H1 (cell line): ENCODE data around the gene SMYD3. TPM values are rescaled to one million over a fixed set of nuclear protein-coding genes. Genes with fewer than 3 reads are reported as not detected.

ENCODE experiments used
- CTCF ChIA-PET: fragments of 300-600 bp; sonication (Branson Sonifier 250); formaldehyde crosslinking; loops from one replicate; lab custom pipeline; 2021; ENCODE audit not compliant: partially characterized antibody; lab: Charles Lee
- POLR2A ChIA-PET: fragments of 300-600 bp; sonication (Branson Sonifier 250); formaldehyde crosslinking; loops from one replicate; lab custom pipeline; 2021; ENCODE audit warnings: inconsistent platforms; ENCODE audit not compliant: partially characterized antibody; lab: Charles Lee
- DNase-seq, 2 experiments: peaks; one replicate each; pipeline versions ENCODE4 v3.0.0 to v3.0.0-alpha.2; 2010 to 2022; ENCODE audit warnings: low spot score in 2 of 2, low read depth in 1 of 2, mixed read lengths in 1 of 2
- FAIRE-seq: peaks from 2 replicates; lab custom pipeline; 2011; peaks lifted over from hg19 to GRCh38; lab: Jason Lieb, UNC
- H2AFZ ChIP-seq: 2 replicates; pipeline ENCODE4 v1.8.1; 2012; ENCODE audit warnings: low read length, inconsistent platforms
- H2AK5ac ChIP-seq: 2 replicates; pipeline ENCODE4 v1.6.1; 2013; ENCODE audit warnings: low read depth, low read length
- H2BK120ac ChIP-seq: replicated peaks from 2 replicates; pipeline ENCODE3; 2013; ENCODE audit warnings: low read depth, low read length, inconsistent platforms
- H2BK12ac ChIP-seq: 2 replicates; pipeline ENCODE4 v1.6.1; 2013; ENCODE audit warnings: low read depth, low read length
- H2BK15ac ChIP-seq: 2 replicates; pipeline ENCODE4 v1.6.1; 2013; ENCODE audit warnings: low read length
- H2BK20ac ChIP-seq: 2 replicates; pipeline ENCODE4 v1.6.1; 2013; ENCODE audit warnings: low read length
- H2BK5ac ChIP-seq: 2 replicates; pipeline ENCODE4 v1.6.1; 2013; ENCODE audit warnings: low read depth, low read length
- H3K14ac ChIP-seq: 2 replicates; pipeline ENCODE4 v1.6.1; 2013; ENCODE audit warnings: inconsistent platforms; ENCODE audit not compliant: insufficient read length
- H3K18ac ChIP-seq: 2 replicates; pipeline ENCODE4 v1.6.1; 2013; ENCODE audit warnings: low read length; ENCODE audit errors: extremely low read depth
- H3K23ac ChIP-seq: 2 replicates; pipeline ENCODE4 v1.6.1; 2013; ENCODE audit warnings: inconsistent platforms; ENCODE audit not compliant: insufficient read length
- H3K23me2 ChIP-seq: 2 replicates; pipeline ENCODE4 v1.6.1; 2013; ENCODE audit warnings: low read depth, low read length
- H3K27ac ChIP-seq: 2 replicates; pipeline ENCODE4 v1.6.1; 2011; ENCODE audit warnings: low read depth, low read length, inconsistent platforms
- H3K27me3 ChIP-seq, 4 experiments: replicated peaks in 1 of 4; 1 replicate in 1 of 4; 2 replicates in 3 of 4; pipeline versions ENCODE4 v1.6.1 to v1.8.1; 2011 to 2013; ENCODE audit warnings: low read length in 3 of 4, mild to moderate bottlenecking in 3 of 4, inconsistent platforms in 2 of 4, mixed read lengths in 2 of 4, moderate library complexity in 1 of 4; ENCODE audit not compliant: control insufficient read depth in 3 of 4, insufficient read depth in 3 of 4; ENCODE audit errors: extremely low read depth in 1 of 4
- H3K36me3 ChIP-seq, 4 experiments: 2 replicates each; pipeline versions ENCODE4 v1.6.1 to v1.8.1; 2011 to 2013; ENCODE audit warnings: mild to moderate bottlenecking in 4 of 4, low read length in 3 of 4, moderate library complexity in 2 of 4, control low read depth in 1 of 4, inconsistent platforms in 1 of 4; ENCODE audit not compliant: insufficient read depth in 4 of 4, control insufficient read depth in 2 of 4
- H3K4ac ChIP-seq: replicated peaks from 2 replicates; pipeline ENCODE3; 2013; ENCODE audit warnings: low read length, low read depth, mixed read lengths, inconsistent platforms; ENCODE audit not compliant: insufficient read length
- H3K4me1 ChIP-seq, 4 experiments: replicated peaks in 1 of 4; 1 replicate in 1 of 4; 2 replicates in 3 of 4; pipeline versions ENCODE4 v1.6.1 to v1.8.1; 2011 to 2013; ENCODE audit warnings: low read length in 3 of 4, inconsistent platforms in 2 of 4, mixed read lengths in 1 of 4; ENCODE audit not compliant: insufficient read depth in 4 of 4, control insufficient read depth in 3 of 4
- H3K4me2 ChIP-seq, 2 experiments: 2 replicates each; pipeline versions ENCODE4 v1.6.1 to v1.8.1; 2011 to 2013; ENCODE audit warnings: low read depth in 2 of 2, low read length in 2 of 2, control low read depth in 1 of 2, inconsistent platforms in 1 of 2, mild to moderate bottlenecking in 1 of 2; ENCODE audit not compliant: insufficient read depth in 1 of 2
- H3K4me3 ChIP-seq, 4 experiments: fragments of 200-600, 300-600 bp in 1 of 4; sonication (generic), shearing (Covaris generic), sonication (Bioruptor Twin) in 1 of 4; 2 replicates each; pipeline versions ENCODE4 v1.5.1 to v1.8.1; 2011 to 2016; ENCODE audit warnings: low read length in 4 of 4, low read depth in 3 of 4, control low read depth in 2 of 4, inconsistent platforms in 2 of 4, mild to moderate bottlenecking in 2 of 4, mixed read lengths in 1 of 4, moderate library complexity in 1 of 4; ENCODE audit not compliant: insufficient read depth in 2 of 4; ENCODE audit errors: extremely low read depth in 1 of 4
- H3K56ac ChIP-seq: replicated peaks from 2 replicates; pipeline ENCODE3; 2013; ENCODE audit warnings: low read depth, mild to moderate bottlenecking, mixed read lengths, low read length, inconsistent platforms; ENCODE audit not compliant: insufficient read length
- H3K79me1 ChIP-seq: 2 replicates; pipeline ENCODE4 v1.6.1; 2013; ENCODE audit warnings: low read depth, low read length, control low read depth
- H3K79me2 ChIP-seq, 2 experiments: 2 replicates each; pipeline versions ENCODE4 v1.6.1 to v1.8.1; 2012 to 2013; ENCODE audit warnings: low read length in 2 of 2, mild to moderate bottlenecking in 2 of 2, inconsistent platforms in 1 of 2; ENCODE audit not compliant: insufficient read depth in 2 of 2, control insufficient read depth in 1 of 2
- H3K9ac ChIP-seq, 4 experiments: replicated peaks in 1 of 4; 1 replicate in 1 of 4; 2 replicates in 3 of 4; pipeline versions ENCODE4 v1.6.1 to v1.8.1; 2011 to 2013; ENCODE audit warnings: low read depth in 3 of 4, low read length in 3 of 4, control low read depth in 2 of 4, mild to moderate bottlenecking in 2 of 4, moderate library complexity in 2 of 4, inconsistent platforms in 1 of 4; ENCODE audit errors: extremely low read depth in 1 of 4
- H3K9me3 ChIP-seq, 2 experiments: 2 replicates each; pipeline versions ENCODE4 v1.6.1 to v1.8.1; 2012 to 2013; ENCODE audit warnings: mild to moderate bottlenecking in 2 of 2, moderate library complexity in 2 of 2, control low read depth in 1 of 2, inconsistent platforms in 1 of 2, low read depth in 1 of 2, low read length in 1 of 2, mixed read lengths in 1 of 2; ENCODE audit not compliant: insufficient read depth in 2 of 2
- H4K20me1 ChIP-seq, 2 experiments: replicated peaks in 1 of 2; 2 replicates each; pipeline versions ENCODE3 to v1.8.1; 2011 to 2013; ENCODE audit warnings: inconsistent platforms in 2 of 2, low read length in 2 of 2, mild to moderate bottlenecking in 1 of 2; ENCODE audit not compliant: insufficient read depth in 2 of 2, control insufficient read depth in 1 of 2
- H4K5ac ChIP-seq: 2 replicates; pipeline ENCODE4 v1.6.1; 2013; ENCODE audit warnings: low read length, low read depth, mixed read lengths, inconsistent platforms; ENCODE audit not compliant: insufficient read length
- H4K8ac ChIP-seq: 2 replicates; pipeline ENCODE4 v1.8.0; 2013; ENCODE audit warnings: mild to moderate bottlenecking, moderate library complexity, low read length, inconsistent platforms; ENCODE audit not compliant: insufficient read depth; ENCODE audit errors: extremely low read depth
- H4K91ac ChIP-seq: replicated peaks from 2 replicates; pipeline ENCODE3; 2013; ENCODE audit warnings: low read length, mixed read lengths, inconsistent platforms; ENCODE audit not compliant: insufficient read length
- TAF1 ChIP-seq: IDR thresholded peaks from 2 replicates; pipeline ENCODE4 v1.6.1; 2011; ENCODE audit warnings: mild to moderate bottlenecking, low read depth, low read length
- WGBS, 2 experiments: shearing (Covaris generic) in 1 of 2; methylation state at CpG; one replicate each; pipeline versions ENCODE4 v1.1.6 to v1.1.7; 2013 to 2015; ENCODE audit warnings: low lambda C conversion rate in 2 of 2, mixed read lengths in 2 of 2, inconsistent platforms in 1 of 2, low coverage in 1 of 2, missing lambda C conversion rate in 1 of 2; ENCODE audit not compliant: insufficient replicate concordance in 2 of 2, insufficient coverage in 1 of 2, insufficient read length in 1 of 2; ENCODE audit errors: extremely low coverage in 1 of 2, missing lambda C conversion rate in 1 of 2; 5-methylcytosine and 5-hydroxymethylcytosine counted together
- polyA plus RNA-seq, 7 experiments: library from polyadenylated mRNA; depleted of rRNA in 3 of 7; stranded (reverse) in 5 of 7; unstranded in 2 of 7; fragments of >200 nt in 5 of 7; fragments of 200-250 nt in 2 of 7; gene quantifications; 1 replicate in 5 of 7; 2 replicates in 1 of 7; 4 replicates in 1 of 7; pipeline versions ENCODE4 v1.2.1 to v1.2.3, GENCODE V29; 2011 to 2013; ENCODE audit warnings: missing spikeins in 2 of 7, mixed read lengths in 2 of 7
- total RNA-seq: library from RNA; stranded (reverse); fragmentation: NEBNext Ultra II Directional; extraction: Animal tissue kit (Norgen Biotek cat#: 25700); gene quantifications from 2 replicates; pipeline ENCODE4 v1.2.1, GENCODE V29; 2021

SMYD3 gene
- total and polyA plus RNA-seq, 2 of the 8 experiments (the other 6 are each of a cell fraction or from before 2014, with no cell fraction given) = 17.3 to 25.4 TPM

- POLR2A ChIA-PET = no interaction called here
- DNase-seq = no peak
- Histone ChIP-seq H4K8ac (no peak overlapping the region), H3K14ac (no peak overlapping the region), H3K4me3 (no peak overlapping the region), H3K23ac (no peak overlapping the region), H2AK5ac (no peak overlapping the region), H2BK20ac (no peak overlapping the region), H3K23me2 (no peaks in the 10 kb centered on the region), H2BK15ac (no peak overlapping the region), H4K91ac (no peak overlapping the region), H3K4me1 (peaks cover 0 to 5% (median 2%) of the 10 kb centered on the region in 4 experiments; a peak in 2 of 7 replicates), H2BK120ac (no peak overlapping the region), H4K20me1 (no peaks in the 10 kb centered on the region), H2BK12ac (peak overlapping the region; percentile 68; the same call in 1 of the 2 replicates), H3K4ac (no peak overlapping the region)
- no peak for FAIRE-seq
- 94% methylated on average over 7 of the region's 7 CpGs; no CpG with 5 or more reads in 1 of the 2 experiments for WGBS, 2 experiments
- TF ChIP-seq TAF1 = no peak
- TF ChIP-seq, all 59 proteins: peak for 0
- H3K36me3 ChIP-seq = no peaks in the 10 kb centered on the region
- H2AFZ ChIP-seq = no peak overlapping the region
- H3K56ac ChIP-seq = no peak overlapping the region
- H3K4me2 ChIP-seq = no peak overlapping the region
- H3K79me1 ChIP-seq = no peaks in the 10 kb centered on the region
- H3K9me3 ChIP-seq = no peaks in the 10 kb centered on the region
- H2BK5ac ChIP-seq = no peak overlapping the region
- H4K5ac ChIP-seq = no peak overlapping the region
- CTCF ChIA-PET = interaction anchor here (0.6 kb wide), 1 partner anchor 40 kb away, joined by 3 read pairs; no protein-coding TSS in a partner anchor
- H3K27ac ChIP-seq = no peak overlapping the region
- no peak overlapping the region for H3K18ac ChIP-seq
- no peaks in the 10 kb centered on the region for H3K79me2 ChIP-seq
- no peak overlapping the region for H3K9ac ChIP-seq
- no peaks in the 10 kb centered on the region for H3K27me3 ChIP-seq
Measured at GRCh38 chr1:246269466-246269865, 237.6 kb downstream of the SMYD3 start.
